Measurements from ENCODE around the gene SEMA3F. TPM values are rescaled to one million over a fixed set of nuclear protein-coding genes. Genes with fewer than 3 reads are reported as not detected.

Gene SEMA3F
- total RNA-seq, 3 donors from 2014 or later, result 10.7 to 15.3 (median 14.6) TPM

DNA sequence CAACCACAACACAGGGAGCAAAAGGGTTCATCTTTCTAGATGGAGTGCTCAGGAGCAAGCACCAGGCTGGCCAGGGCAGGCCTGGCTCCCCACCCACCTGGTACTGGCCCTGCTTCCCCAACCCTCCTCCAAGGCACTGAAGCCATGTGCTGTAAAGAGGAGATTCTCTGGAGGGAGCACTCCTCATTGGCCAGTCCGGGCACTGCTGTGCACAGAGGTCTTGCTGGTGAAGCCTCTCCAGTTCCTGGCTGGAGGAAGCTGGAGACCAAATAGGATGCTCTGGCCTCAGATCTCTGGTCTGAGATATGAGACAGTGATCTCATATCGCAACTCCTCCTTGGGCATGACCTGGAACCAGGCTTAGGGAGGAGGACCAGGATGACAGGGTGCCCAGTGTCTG lies 7.7 kb upstream of the SEMA3F start:
- intact Hi-C loops (cut with DNase I, micrococcal nuclease), result no loop called here
- TF ChIP-seq, protein P1, sequence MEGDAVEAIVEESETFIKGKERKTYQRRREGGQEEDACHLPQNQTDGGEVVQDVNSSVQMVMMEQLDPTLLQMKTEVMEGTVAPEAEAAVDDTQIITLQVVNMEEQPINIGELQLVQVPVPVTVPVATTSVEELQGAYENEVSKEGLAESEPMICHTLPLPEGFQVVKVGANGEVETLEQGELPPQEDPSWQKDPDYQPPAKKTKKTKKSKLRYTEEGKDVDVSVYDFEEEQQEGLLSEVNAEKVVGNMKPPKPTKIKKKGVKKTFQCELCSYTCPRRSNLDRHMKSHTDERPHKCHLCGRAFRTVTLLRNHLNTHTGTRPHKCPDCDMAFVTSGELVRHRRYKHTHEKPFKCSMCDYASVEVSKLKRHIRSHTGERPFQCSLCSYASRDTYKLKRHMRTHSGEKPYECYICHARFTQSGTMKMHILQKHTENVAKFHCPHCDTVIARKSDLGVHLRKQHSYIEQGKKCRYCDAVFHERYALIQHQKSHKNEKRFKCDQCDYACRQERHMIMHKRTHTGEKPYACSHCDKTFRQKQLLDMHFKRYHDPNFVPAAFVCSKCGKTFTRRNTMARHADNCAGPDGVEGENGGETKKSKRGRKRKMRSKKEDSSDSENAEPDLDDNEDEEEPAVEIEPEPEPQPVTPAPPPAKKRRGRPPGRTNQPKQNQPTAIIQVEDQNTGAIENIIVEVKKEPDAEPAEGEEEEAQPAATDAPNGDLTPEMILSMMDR (IDR thresholded peaks at IDR 0.05), result no peak
- no peaks in the 10 kb centered on the region for H3K4me1 ChIP-seq (ENCODE audit: low read depth)
- DNase-seq (no peak), ATAC-seq (no peak)
- no peaks in the 10 kb centered on the region for H3K36me3 ChIP-seq (ENCODE audit: low read depth)
- no peak overlapping the region for H3K4me3 ChIP-seq
- no peaks in the 10 kb centered on the region for H3K9me3 ChIP-seq

DNA sequence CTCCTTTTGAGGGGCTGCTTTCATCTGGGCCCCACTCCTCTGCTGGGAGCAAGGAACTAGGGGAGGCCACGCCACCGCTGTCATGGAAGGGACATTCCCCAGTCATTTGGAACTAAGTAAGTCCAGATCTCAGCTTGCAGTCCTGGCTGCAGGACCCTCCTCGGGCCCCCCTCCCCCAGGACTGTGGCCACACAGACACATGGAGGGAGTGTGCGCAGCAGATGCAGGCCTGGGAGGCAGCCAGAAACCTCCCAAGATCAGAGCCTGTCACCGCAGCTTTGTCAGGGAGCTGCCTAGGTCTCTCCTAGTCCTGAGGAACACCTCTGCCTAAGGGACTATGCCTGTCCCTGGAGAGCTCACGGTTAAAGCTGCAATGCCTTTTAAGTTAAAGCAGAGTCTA lies 7.3 kb upstream of the SEMA3F start:
- Histone ChIP-seq H3K9me3 (no peaks in the 10 kb centered on the region), H3K4me1 (ENCODE audit: low read depth) (no peaks in the 10 kb centered on the region), H3K36me3 (ENCODE audit: low read depth) (no peaks in the 10 kb centered on the region), H3K4me3 (no peak overlapping the region)
- TF ChIP-seq, protein P1 (IDR thresholded peaks at IDR 0.05), result no peak
- ATAC-seq, result no peak
- DNase-seq, result no peak
- intact Hi-C loops (cut with DNase I, micrococcal nuclease), result no loop called here

- H3K36me3 ChIP-seq (ENCODE audit: low read depth), result no peaks in the 10 kb centered on the region
- H3K4me1 ChIP-seq (ENCODE audit: low read depth), result peaks cover 3% of the 10 kb centered on the region
- no peak for ATAC-seq
- intact Hi-C loops (cut with DNase I, micrococcal nuclease), result no loop called here
- no peak overlapping the region for H3K4me3 ChIP-seq
- DNase-seq, result no peak
- TF ChIP-seq, protein P1 (IDR thresholded peaks at IDR 0.05), result no peak
- no peaks in the 10 kb centered on the region for H3K9me3 ChIP-seq
These were observed 4.7 kb upstream of the SEMA3F start for GRCh38 chr3:50150404-50150750.

- DNase-seq (no peak), ATAC-seq (peak; percentile 2)
- H3K36me3 ChIP-seq (ENCODE audit: low read depth), result no peaks in the 10 kb centered on the region
- intact Hi-C loops (cut with DNase I, micrococcal nuclease), result no loop called here
- TF ChIP-seq, protein P1 (IDR thresholded peaks at IDR 0.05), result no peak
- H3K4me3 ChIP-seq, result no peak overlapping the region
- no peaks in the 10 kb centered on the region for H3K9me3 ChIP-seq
- peaks cover 10% of the 10 kb centered on the region for H3K4me1 ChIP-seq (ENCODE audit: low read depth)
These were observed 4.0 kb upstream of the SEMA3F start for GRCh38 chr3:50150863-50151686.

DNA sequence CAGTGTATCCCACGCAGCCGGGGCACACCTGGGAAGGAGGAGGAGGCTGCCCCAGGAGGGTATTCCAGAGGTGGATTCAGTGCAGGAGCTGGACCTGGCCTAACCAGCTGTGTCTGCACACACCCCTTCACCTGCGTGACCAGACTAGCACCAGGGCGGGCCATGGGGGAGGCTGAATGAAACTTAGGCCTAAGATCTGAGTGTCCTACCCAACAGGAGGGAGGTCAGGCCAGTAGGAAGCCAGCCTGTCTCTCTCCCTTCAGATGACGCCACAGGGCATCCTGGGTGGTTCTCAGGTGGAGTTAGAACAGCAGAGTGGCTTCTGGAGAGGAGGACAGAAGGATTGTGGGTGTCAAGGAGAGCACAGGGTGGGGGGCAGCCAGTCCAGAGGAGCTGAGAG lies 3.4 kb upstream of the SEMA3F start:
- Histone ChIP-seq H3K36me3 (ENCODE audit: low read depth) (no peaks in the 10 kb centered on the region), H3K4me1 (ENCODE audit: low read depth) (peaks cover 14% of the 10 kb centered on the region), H3K9me3 (no peaks in the 10 kb centered on the region), H3K4me3 (no peak overlapping the region)
- no peak for DNase-seq
- intact Hi-C loops (cut with DNase I, micrococcal nuclease), result no loop called here
- TF ChIP-seq, protein P1 (IDR thresholded peaks at IDR 0.05), result no peak
- no peak for ATAC-seq
